H1 (cell line): ENCODE results near the gene PSME2. TPM values are rescaled to one million over a fixed set of nuclear protein-coding genes. Genes with fewer than 3 reads are reported as not detected.

Experiments used
- CTCF ChIA-PET: fragments of 300-600 bp; sonication (Branson Sonifier 250); formaldehyde crosslinking; loops from one replicate; lab custom pipeline; 2021; ENCODE audit not compliant: partially characterized antibody; lab: Charles Lee
- POLR2A ChIA-PET: fragments of 300-600 bp; sonication (Branson Sonifier 250); formaldehyde crosslinking; loops from one replicate; lab custom pipeline; 2021; ENCODE audit warnings: inconsistent platforms; ENCODE audit not compliant: partially characterized antibody; lab: Charles Lee
- DNase-seq, 2 experiments: peaks; one replicate each; pipeline versions ENCODE4 v3.0.0 to v3.0.0-alpha.2; 2010 to 2022; ENCODE audit warnings: low spot score in 2 of 2, low read depth in 1 of 2, mixed read lengths in 1 of 2
- FAIRE-seq: peaks from 2 replicates; lab custom pipeline; 2011; peaks lifted over from hg19 to GRCh38; lab: Jason Lieb, UNC
- H2AFZ ChIP-seq: 2 replicates; pipeline ENCODE4 v1.8.1; 2012; ENCODE audit warnings: low read length, inconsistent platforms
- H2AK5ac ChIP-seq: 2 replicates; pipeline ENCODE4 v1.6.1; 2013; ENCODE audit warnings: low read depth, low read length
- H2BK120ac ChIP-seq: replicated peaks from 2 replicates; pipeline ENCODE3; 2013; ENCODE audit warnings: low read depth, low read length, inconsistent platforms
- H2BK12ac ChIP-seq: 2 replicates; pipeline ENCODE4 v1.6.1; 2013; ENCODE audit warnings: low read depth, low read length
- H2BK15ac ChIP-seq: 2 replicates; pipeline ENCODE4 v1.6.1; 2013; ENCODE audit warnings: low read length
- H2BK20ac ChIP-seq: 2 replicates; pipeline ENCODE4 v1.6.1; 2013; ENCODE audit warnings: low read length
- H2BK5ac ChIP-seq: 2 replicates; pipeline ENCODE4 v1.6.1; 2013; ENCODE audit warnings: low read depth, low read length
- H3K14ac ChIP-seq: 2 replicates; pipeline ENCODE4 v1.6.1; 2013; ENCODE audit warnings: inconsistent platforms; ENCODE audit not compliant: insufficient read length
- H3K18ac ChIP-seq: 2 replicates; pipeline ENCODE4 v1.6.1; 2013; ENCODE audit warnings: low read length; ENCODE audit errors: extremely low read depth
- H3K23ac ChIP-seq: 2 replicates; pipeline ENCODE4 v1.6.1; 2013; ENCODE audit warnings: inconsistent platforms; ENCODE audit not compliant: insufficient read length
- H3K23me2 ChIP-seq: 2 replicates; pipeline ENCODE4 v1.6.1; 2013; ENCODE audit warnings: low read depth, low read length
- H3K27ac ChIP-seq: 2 replicates; pipeline ENCODE4 v1.6.1; 2011; ENCODE audit warnings: low read depth, low read length, inconsistent platforms
- H3K27me3 ChIP-seq, 4 experiments: replicated peaks in 1 of 4; 1 replicate in 1 of 4; 2 replicates in 3 of 4; pipeline versions ENCODE4 v1.6.1 to v1.8.1; 2011 to 2013; ENCODE audit warnings: low read length in 3 of 4, mild to moderate bottlenecking in 3 of 4, inconsistent platforms in 2 of 4, mixed read lengths in 2 of 4, moderate library complexity in 1 of 4; ENCODE audit not compliant: control insufficient read depth in 3 of 4, insufficient read depth in 3 of 4; ENCODE audit errors: extremely low read depth in 1 of 4
- H3K36me3 ChIP-seq, 4 experiments: 2 replicates each; pipeline versions ENCODE4 v1.6.1 to v1.8.1; 2011 to 2013; ENCODE audit warnings: mild to moderate bottlenecking in 4 of 4, low read length in 3 of 4, moderate library complexity in 2 of 4, control low read depth in 1 of 4, inconsistent platforms in 1 of 4; ENCODE audit not compliant: insufficient read depth in 4 of 4, control insufficient read depth in 2 of 4
- H3K4ac ChIP-seq: replicated peaks from 2 replicates; pipeline ENCODE3; 2013; ENCODE audit warnings: low read length, low read depth, mixed read lengths, inconsistent platforms; ENCODE audit not compliant: insufficient read length
- H3K4me1 ChIP-seq, 4 experiments: replicated peaks in 1 of 4; 1 replicate in 1 of 4; 2 replicates in 3 of 4; pipeline versions ENCODE4 v1.6.1 to v1.8.1; 2011 to 2013; ENCODE audit warnings: low read length in 3 of 4, inconsistent platforms in 2 of 4, mixed read lengths in 1 of 4; ENCODE audit not compliant: insufficient read depth in 4 of 4, control insufficient read depth in 3 of 4
- H3K4me2 ChIP-seq, 2 experiments: 2 replicates each; pipeline versions ENCODE4 v1.6.1 to v1.8.1; 2011 to 2013; ENCODE audit warnings: low read depth in 2 of 2, low read length in 2 of 2, control low read depth in 1 of 2, inconsistent platforms in 1 of 2, mild to moderate bottlenecking in 1 of 2; ENCODE audit not compliant: insufficient read depth in 1 of 2
- H3K4me3 ChIP-seq, 4 experiments: fragments of 200-600, 300-600 bp in 1 of 4; sonication (generic), shearing (Covaris generic), sonication (Bioruptor Twin) in 1 of 4; 2 replicates each; pipeline versions ENCODE4 v1.5.1 to v1.8.1; 2011 to 2016; ENCODE audit warnings: low read length in 4 of 4, low read depth in 3 of 4, control low read depth in 2 of 4, inconsistent platforms in 2 of 4, mild to moderate bottlenecking in 2 of 4, mixed read lengths in 1 of 4, moderate library complexity in 1 of 4; ENCODE audit not compliant: insufficient read depth in 2 of 4; ENCODE audit errors: extremely low read depth in 1 of 4
- H3K56ac ChIP-seq: replicated peaks from 2 replicates; pipeline ENCODE3; 2013; ENCODE audit warnings: low read depth, mild to moderate bottlenecking, mixed read lengths, low read length, inconsistent platforms; ENCODE audit not compliant: insufficient read length
- H3K79me1 ChIP-seq: 2 replicates; pipeline ENCODE4 v1.6.1; 2013; ENCODE audit warnings: low read depth, low read length, control low read depth
- H3K79me2 ChIP-seq, 2 experiments: 2 replicates each; pipeline versions ENCODE4 v1.6.1 to v1.8.1; 2012 to 2013; ENCODE audit warnings: low read length in 2 of 2, mild to moderate bottlenecking in 2 of 2, inconsistent platforms in 1 of 2; ENCODE audit not compliant: insufficient read depth in 2 of 2, control insufficient read depth in 1 of 2
- H3K9ac ChIP-seq, 4 experiments: replicated peaks in 1 of 4; 1 replicate in 1 of 4; 2 replicates in 3 of 4; pipeline versions ENCODE4 v1.6.1 to v1.8.1; 2011 to 2013; ENCODE audit warnings: low read depth in 3 of 4, low read length in 3 of 4, control low read depth in 2 of 4, mild to moderate bottlenecking in 2 of 4, moderate library complexity in 2 of 4, inconsistent platforms in 1 of 4; ENCODE audit errors: extremely low read depth in 1 of 4
- H3K9me3 ChIP-seq, 2 experiments: 2 replicates each; pipeline versions ENCODE4 v1.6.1 to v1.8.1; 2012 to 2013; ENCODE audit warnings: mild to moderate bottlenecking in 2 of 2, moderate library complexity in 2 of 2, control low read depth in 1 of 2, inconsistent platforms in 1 of 2, low read depth in 1 of 2, low read length in 1 of 2, mixed read lengths in 1 of 2; ENCODE audit not compliant: insufficient read depth in 2 of 2
- H4K20me1 ChIP-seq, 2 experiments: replicated peaks in 1 of 2; 2 replicates each; pipeline versions ENCODE3 to v1.8.1; 2011 to 2013; ENCODE audit warnings: inconsistent platforms in 2 of 2, low read length in 2 of 2, mild to moderate bottlenecking in 1 of 2; ENCODE audit not compliant: insufficient read depth in 2 of 2, control insufficient read depth in 1 of 2
- H4K5ac ChIP-seq: 2 replicates; pipeline ENCODE4 v1.6.1; 2013; ENCODE audit warnings: low read length, low read depth, mixed read lengths, inconsistent platforms; ENCODE audit not compliant: insufficient read length
- H4K8ac ChIP-seq: 2 replicates; pipeline ENCODE4 v1.8.0; 2013; ENCODE audit warnings: mild to moderate bottlenecking, moderate library complexity, low read length, inconsistent platforms; ENCODE audit not compliant: insufficient read depth; ENCODE audit errors: extremely low read depth
- H4K91ac ChIP-seq: replicated peaks from 2 replicates; pipeline ENCODE3; 2013; ENCODE audit warnings: low read length, mixed read lengths, inconsistent platforms; ENCODE audit not compliant: insufficient read length
- CEBPB ChIP-seq: IDR thresholded peaks from 2 replicates; pipeline ENCODE4 v1.6.1; 2012; ENCODE audit warnings: low read depth, low read length
- JUN ChIP-seq: IDR thresholded peaks from 2 replicates; pipeline ENCODE4 v1.6.1; 2011; ENCODE audit warnings: low read depth, mild to moderate bottlenecking, improper control_type of control experiment, low read length
- JUND ChIP-seq: IDR thresholded peaks from 2 replicates; pipeline ENCODE4 v1.6.1; 2011; ENCODE audit warnings: mild to moderate bottlenecking, improper control_type of control experiment, low read length
- KDM1A ChIP-seq: fragments of 200-600, 300-600 bp; sonication (generic); IDR thresholded peaks from 2 replicates; pipeline ENCODE4 v1.7.1; 2016; ENCODE audit warnings: mild to moderate bottlenecking, low read length, borderline replicate concordance
- KDM5A ChIP-seq: fragments of 200-600 bp; IDR thresholded peaks from 2 replicates; pipeline ENCODE4 v1.7.1; 2012; ENCODE audit warnings: mild to moderate bottlenecking, low read length, inconsistent platforms, mixed read lengths
- MAFK ChIP-seq: IDR thresholded peaks from 2 replicates; pipeline ENCODE4 v1.6.1; 2012; ENCODE audit warnings: low read depth, mild to moderate bottlenecking, improper control_type of control experiment, low read length
- POLR2AphosphoS5 ChIP-seq: IDR thresholded peaks from 2 replicates; pipeline ENCODE4 v1.6.1; 2011; ENCODE audit warnings: low read depth, low read length
- POU5F1 ChIP-seq: IDR thresholded peaks from 2 replicates; pipeline ENCODE4 v1.6.1; 2011; ENCODE audit warnings: low read depth, mild to moderate bottlenecking, low read length, moderate library complexity
- SIRT6 ChIP-seq: IDR thresholded peaks from one replicate; pipeline ENCODE4 v1.7.1; 2012; ENCODE audit warnings: low read length, inconsistent platforms
- SIX5 ChIP-seq: IDR thresholded peaks from 2 replicates; pipeline ENCODE4 v1.6.1; 2011; ENCODE audit warnings: mild to moderate bottlenecking, low read depth, low read length
- SRF ChIP-seq: IDR thresholded peaks from 2 replicates; pipeline ENCODE4 v1.6.1; 2011; ENCODE audit warnings: mild to moderate bottlenecking, low read depth, low read length, moderate library complexity
- TAF7 ChIP-seq: optimal IDR thresholded peaks from 2 replicates; pipeline ENCODE3; 2011; ENCODE audit warnings: low read depth, mild to moderate bottlenecking, inconsistent platforms, low read length, moderate library complexity, borderline replicate concordance
- TCF12 ChIP-seq: IDR thresholded peaks from 2 replicates; pipeline ENCODE4 v1.6.1; 2011; ENCODE audit warnings: low read depth, mild to moderate bottlenecking, low read length
- TEAD4 ChIP-seq: IDR thresholded peaks from 2 replicates; pipeline ENCODE4 v1.6.1; 2012; ENCODE audit warnings: low read depth, low read length, inconsistent platforms, mixed read lengths
- YY1 ChIP-seq: IDR thresholded peaks from 2 replicates; pipeline ENCODE4 v1.6.1; 2011; ENCODE audit warnings: low read depth, mild to moderate bottlenecking, low read length
- WGBS, 2 experiments: shearing (Covaris generic) in 1 of 2; methylation state at CpG; one replicate each; pipeline versions ENCODE4 v1.1.6 to v1.1.7; 2013 to 2015; ENCODE audit warnings: low lambda C conversion rate in 2 of 2, mixed read lengths in 2 of 2, inconsistent platforms in 1 of 2, low coverage in 1 of 2, missing lambda C conversion rate in 1 of 2; ENCODE audit not compliant: insufficient replicate concordance in 2 of 2, insufficient coverage in 1 of 2, insufficient read length in 1 of 2; ENCODE audit errors: extremely low coverage in 1 of 2, missing lambda C conversion rate in 1 of 2; 5-methylcytosine and 5-hydroxymethylcytosine counted together
- polyA plus RNA-seq, 7 experiments: library from polyadenylated mRNA; depleted of rRNA in 3 of 7; stranded (reverse) in 5 of 7; unstranded in 2 of 7; fragments of >200 nt in 5 of 7; fragments of 200-250 nt in 2 of 7; gene quantifications; 1 replicate in 5 of 7; 2 replicates in 1 of 7; 4 replicates in 1 of 7; pipeline versions ENCODE4 v1.2.1 to v1.2.3, GENCODE V29; 2011 to 2013; ENCODE audit warnings: missing spikeins in 2 of 7, mixed read lengths in 2 of 7
- total RNA-seq: library from RNA; stranded (reverse); fragmentation: NEBNext Ultra II Directional; extraction: Animal tissue kit (Norgen Biotek cat#: 25700); gene quantifications from 2 replicates; pipeline ENCODE4 v1.2.1, GENCODE V29; 2021

Gene PSME2
- total and polyA plus RNA-seq, 2 of the 8 experiments (the other 6 are each of a cell fraction or from before 2014, with no cell fraction given), result 71.8 to 111 TPM

DNA sequence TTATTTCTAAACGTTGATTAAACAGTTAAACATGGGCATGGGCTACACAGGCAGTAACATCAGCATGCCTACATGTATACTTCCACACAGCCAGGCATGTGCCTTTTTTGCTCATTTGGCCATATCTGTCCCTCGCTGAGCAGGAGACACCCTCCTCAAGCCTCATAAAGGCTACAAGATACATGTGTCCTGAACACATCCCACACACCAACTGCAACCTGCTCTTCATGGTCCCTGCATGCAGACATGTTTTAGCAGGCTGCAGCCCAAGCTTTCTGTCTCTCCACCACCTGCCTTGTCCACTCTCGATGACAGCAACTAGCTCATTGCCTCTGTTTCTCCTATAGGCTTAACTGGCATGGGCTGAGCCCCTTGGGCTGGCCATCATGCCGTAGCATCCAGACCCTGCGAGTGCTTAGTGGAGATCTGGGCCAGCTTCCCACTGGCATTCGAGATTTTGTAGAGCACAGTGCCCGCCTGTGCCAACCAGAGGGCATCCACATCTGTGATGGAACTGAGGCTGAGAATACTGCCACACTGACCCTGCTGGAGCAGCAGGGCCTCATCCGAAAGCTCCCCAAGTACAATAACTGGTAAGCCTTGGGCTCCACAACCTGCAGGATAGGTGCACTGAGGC lies 49.7 kb downstream of the PSME2 start:
- peaks cover 5 to 13% (median 8%) of the 10 kb centered on the region in 4 experiments for H3K4me1 ChIP-seq
- no peak overlapping the region for H2BK12ac ChIP-seq
- WGBS, 2 experiments, result 96% methylated on average over 8 of the region's 8 CpGs; no CpG with 5 or more reads in 1 of the 2 experiments
- no peak overlapping the region for H3K9ac ChIP-seq
- H3K23me2 ChIP-seq, result peaks cover 8% of the 10 kb centered on the region
- no peak overlapping the region for H2AFZ ChIP-seq
- H4K91ac ChIP-seq, result no peak overlapping the region
- H2BK20ac ChIP-seq, result no peak overlapping the region
- H2BK120ac ChIP-seq, result no peak overlapping the region
- H4K5ac ChIP-seq, result no peak overlapping the region
- no peak overlapping the region for H4K8ac ChIP-seq
- H3K4ac ChIP-seq, result no peak overlapping the region
- peaks cover 0 to 21% of the 10 kb centered on the region in 2 experiments; a peak in 2 of 4 replicates for H3K79me2 ChIP-seq
- H3K36me3 ChIP-seq, result peaks cover 9 to 46% (median 27%) of the 10 kb centered on the region in 4 experiments; a peak in 7 of 8 replicates
- ChIA-PET POLR2A (interaction anchor here (0.9 to 23.9 kb wide), 10 partner anchors 9 to 111 kb away, joined by 3 to 626 read pairs (median 38); partner anchors contain the start of genes CARMIL3, CPNE6, DCAF11 and EMC9), CTCF (interaction anchor here (0.6 to 12.8 kb wide), 4 partner anchors 9 to 1132 kb away, joined by 3 to 316 read pairs (median 82); partner anchors contain the start of gene CPNE6)
- H2AK5ac ChIP-seq, result no peak overlapping the region
- no peak overlapping the region for H3K23ac ChIP-seq
- no peak for TF ChIP-seq SIX5
- TF ChIP-seq JUND, result no peak
- TF ChIP-seq POU5F1, result no peak
- TF ChIP-seq SRF, result no peak
- TF ChIP-seq TEAD4, result no peak
- TF ChIP-seq SIRT6, result no peak
- TF ChIP-seq KDM1A, result no peak
- TF ChIP-seq YY1, result no peak
- TF ChIP-seq CEBPB, result no peak
- TF ChIP-seq POLR2AphosphoS5, result no peak
- TF ChIP-seq JUN, result no peak
- TF ChIP-seq TAF7, result no peak
- no peak for TF ChIP-seq KDM5A
- no peak for TF ChIP-seq TCF12
- TF ChIP-seq MAFK, result no peak
- H3K27ac ChIP-seq, result no peak overlapping the region
- H3K14ac ChIP-seq, result no peak overlapping the region
- no peaks in the 10 kb centered on the region for H3K9me3 ChIP-seq
- no peak overlapping the region for H2BK5ac ChIP-seq
- FAIRE-seq (no peak), DNase-seq (no peak)
- H4K20me1 ChIP-seq, result peaks cover 7 to 11% of the 10 kb centered on the region in 2 experiments
- peaks cover 5% of the 10 kb centered on the region for H3K79me1 ChIP-seq
- no peak overlapping the region for H3K4me3 ChIP-seq
- H3K27me3 ChIP-seq, result no peaks in the 10 kb centered on the region
- no peak overlapping the region; a peak in 1 of 4 replicates for H3K4me2 ChIP-seq
- no peak overlapping the region for H3K18ac ChIP-seq
- no peak overlapping the region for H2BK15ac ChIP-seq
- no peak overlapping the region for H3K56ac ChIP-seq
